CD14-positive monocyte (primary cell): ENCODE measurements around the gene ZDHHC17. TPM values are rescaled to one million over a fixed set of nuclear protein-coding genes. Genes with fewer than 3 reads are reported as not detected.

Experiments
- DNase-seq, 3 donors: peaks; one replicate each; pipeline ENCODE4 v3.0.0-alpha.2; 2011 to 2022
- H2AFZ ChIP-seq: 2 replicates; pipeline ENCODE4 v1.6.0; 2012; ENCODE audit warnings: mild to moderate bottlenecking, low read depth, low read length, inconsistent platforms; ENCODE audit not compliant: insufficient read depth, poor library complexity, severe bottlenecking
- H3K27ac ChIP-seq, 2 donors: 1 replicate in 1 of 2; 2 replicates in 1 of 2; pipeline ENCODE4 v1.5.1; 2012 to 2013; ENCODE audit warnings: low read length in 2 of 2, control low read depth in 1 of 2, inconsistent platforms in 1 of 2, low read depth in 1 of 2, mild to moderate bottlenecking in 1 of 2
- H3K27me3 ChIP-seq, 2 donors: one replicate each; pipeline versions ENCODE4 v1.6.0 to v1.6.1; 2011 to 2013; ENCODE audit warnings: low read length in 2 of 2; ENCODE audit not compliant: control insufficient read depth in 2 of 2, insufficient read depth in 2 of 2
- H3K36me3 ChIP-seq, 2 donors: replicated peaks in 1 of 2; 1 replicate in 1 of 2; 2 replicates in 1 of 2; pipeline versions ENCODE4 v1.5.1 to v1.6.1; 2012 to 2013; ENCODE audit warnings: low read length in 2 of 2, control low read depth in 1 of 2, inconsistent platforms in 1 of 2, mild to moderate bottlenecking in 1 of 2; ENCODE audit not compliant: insufficient read depth in 2 of 2, control insufficient read depth in 1 of 2
- H3K4me1 ChIP-seq, 2 donors: 1 replicate in 1 of 2; 2 replicates in 1 of 2; pipeline versions ENCODE4 v1.5.1 to v1.6.1; 2012 to 2013; ENCODE audit warnings: low read length in 2 of 2, control low read depth in 1 of 2, inconsistent platforms in 1 of 2, mild to moderate bottlenecking in 1 of 2, moderate library complexity in 1 of 2; ENCODE audit not compliant: insufficient read depth in 2 of 2, control insufficient read depth in 1 of 2
- H3K4me2 ChIP-seq: replicated peaks from 2 replicates; pipeline ENCODE3; 2012; ENCODE audit warnings: low read length, moderate library complexity, mild to moderate bottlenecking; ENCODE audit not compliant: poor library complexity, severe bottlenecking; ENCODE audit errors: extremely low read depth
- H3K4me3 ChIP-seq, 3 experiments: fragments of 200-600 bp in 1 of 3; sonication (generic) in 1 of 3; replicated peaks in 1 of 3; 1 replicate in 2 of 3; 2 replicates in 1 of 3; pipeline ENCODE4 v1.5.1; 2011 to 2013; ENCODE audit warnings: low read length in 3 of 3, mild to moderate bottlenecking in 3 of 3, control low read depth in 2 of 3, low read depth in 2 of 3, inconsistent platforms in 1 of 3, moderate library complexity in 1 of 3
- H3K79me2 ChIP-seq: 2 replicates; pipeline ENCODE4 v1.6.0; 2012; ENCODE audit warnings: mild to moderate bottlenecking, control low read depth, inconsistent platforms, low read length, moderate library complexity; ENCODE audit not compliant: insufficient read depth
- H3K9ac ChIP-seq: 2 replicates; pipeline ENCODE4 v1.6.0; 2017; ENCODE audit warnings: low read length, mild to moderate bottlenecking; ENCODE audit not compliant: insufficient read depth, poor library complexity, severe bottlenecking
- H3K9me3 ChIP-seq, 2 donors: replicated peaks in 1 of 2; 1 replicate in 1 of 2; 2 replicates in 1 of 2; pipeline versions ENCODE4 v1.5.1 to v1.6.1; 2012 to 2013; ENCODE audit warnings: low read length in 2 of 2, control low read depth in 1 of 2; ENCODE audit not compliant: control insufficient read depth in 1 of 2, insufficient read depth in 1 of 2
- H4K20me1 ChIP-seq: 2 replicates; pipeline ENCODE4 v1.6.0; 2012; ENCODE audit warnings: mild to moderate bottlenecking, low read length, control low read depth, moderate library complexity; ENCODE audit not compliant: insufficient read depth
- H3K27ac Mint-ChIP-seq, 7 donors: one replicate each; pipeline ENCODE4 v1.8.0; 2020; ENCODE audit warnings: mild to moderate bottlenecking in 7 of 7, mixed read lengths in 7 of 7, moderate library complexity in 6 of 7, inconsistent platforms in 2 of 7
- H3K27me3 Mint-ChIP-seq, 3 donors: one replicate each; pipeline ENCODE4 v1.8.0; 2021 to 2022; ENCODE audit warnings: low read depth in 3 of 3, mild to moderate bottlenecking in 3 of 3, mixed read lengths in 3 of 3, moderate library complexity in 3 of 3, inconsistent platforms in 1 of 3
- H3K36me3 Mint-ChIP-seq, 2 donors: one replicate each; pipeline ENCODE4 v1.8.0; 2020; ENCODE audit warnings: mixed read lengths in 2 of 2, inconsistent platforms in 1 of 2, mild to moderate bottlenecking in 1 of 2
- H3K4me1 Mint-ChIP-seq: one replicate; pipeline ENCODE4 v1.8.0; 2020; ENCODE audit warnings: mild to moderate bottlenecking, mixed read lengths
- H3K4me3 Mint-ChIP-seq, 2 donors: one replicate each; pipeline ENCODE4 v1.8.0; 2020; ENCODE audit warnings: mild to moderate bottlenecking in 2 of 2, mixed read lengths in 2 of 2, moderate library complexity in 1 of 2
- H3K9me3 Mint-ChIP-seq, 7 donors: one replicate each; pipeline ENCODE4 v1.8.0; 2020 to 2022; ENCODE audit warnings: mixed read lengths in 7 of 7, mild to moderate bottlenecking in 6 of 7, moderate library complexity in 6 of 7, inconsistent platforms in 2 of 7
- CTCF ChIP-seq: fragments of 200-600 bp; IDR thresholded peaks from one replicate; pipeline ENCODE4 v1.8.0; 2022; ENCODE audit warnings: antibody characterized with exemption, mild to moderate bottlenecking
- WGBS: methylation state at CpG from one replicate; pipeline ENCODE4 v1.1.5; 2013; ENCODE audit warnings: missing lambda C conversion rate; ENCODE audit not compliant: insufficient coverage; 5-methylcytosine and 5-hydroxymethylcytosine counted together
- intact Hi-C, 2 donors: fragments of 100-400 bp; cut with micrococcal nuclease; formaldehyde crosslinking; loops; one replicate each; pipeline versions ENCODE4 v1.15.0 to v1.15.1; 2023
- polyA plus RNA-seq, 3 donors: library from polyadenylated mRNA; depleted of rRNA in 1 of 3; unstranded in 2 of 3; stranded (reverse) in 1 of 3; fragments of 300-500 nt in 2 of 3; fragments of >200 nt in 1 of 3; fragmentation: Illumina TruSeq in 2 of 3; gene quantifications; 1 replicate in 2 of 3; 2 replicates in 1 of 3; pipeline ENCODE4 v1.2.3, GENCODE V29; 2012 to 2021

Gene ZDHHC17
- polyA plus RNA-seq, 3 donors = 4.6 to 31.4 (median 9.3) TPM

DNA sequence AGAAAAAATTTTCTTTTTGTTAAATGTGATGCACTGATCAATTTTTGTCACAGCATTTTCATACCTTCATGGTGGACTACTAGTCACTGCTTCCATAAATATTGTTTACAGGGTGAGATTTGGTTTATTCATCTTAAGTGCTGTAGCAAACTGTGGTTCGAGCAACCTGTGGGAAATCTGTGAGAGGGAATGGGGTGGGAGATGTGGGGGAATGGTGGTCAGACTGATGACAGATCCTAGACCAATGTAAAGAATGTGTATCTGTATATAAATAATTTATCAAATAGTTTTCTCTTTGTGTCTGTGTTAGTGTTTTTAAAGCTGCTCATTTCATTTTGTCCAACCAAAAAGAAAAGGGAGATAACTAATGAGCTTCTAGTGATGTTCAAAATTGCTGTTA, 88.2 kb downstream of the ZDHHC17 start:
- no peak for DNase-seq
- H3K9ac ChIP-seq = no peak overlapping the region
- H3K4me3 ChIP-seq = no peak overlapping the region
- no peaks in the 10 kb centered on the region for H3K27me3 ChIP-seq
- no peak overlapping the region for H3K27ac ChIP-seq
- H2AFZ ChIP-seq = no peak overlapping the region
- Mint-ChIP-seq H3K4me3 (no peak overlapping the region), H3K27me3 (no peaks in the 10 kb centered on the region), H3K36me3 (peaks cover 54 to 68% of the 10 kb centered on the region in 2 donors), H3K27ac (no peak overlapping the region), H3K4me1 (no peaks in the 10 kb centered on the region), H3K9me3 (peaks cover 0 to 9% (median 0%) of the 10 kb centered on the region in 7 donors)
- no peaks in the 10 kb centered on the region for H3K79me2 ChIP-seq
- intact Hi-C loops = no loop called here
- H3K36me3 ChIP-seq = peaks cover 41 to 68% of the 10 kb centered on the region in 2 donors
- H3K9me3 ChIP-seq = peaks cover 3 to 4% of the 10 kb centered on the region in 2 donors
- TF ChIP-seq CTCF = no peak
- H3K4me1 ChIP-seq = no peaks in the 10 kb centered on the region
- H3K4me2 ChIP-seq = no peak overlapping the region
- no peaks in the 10 kb centered on the region for H4K20me1 ChIP-seq
- 100% methylated on average over 1 of the region's 1 CpG for whole genome bisulfite sequencing

- H3K4me2 ChIP-seq = no peak overlapping the region
- H2AFZ ChIP-seq = no peak overlapping the region
- intact Hi-C loops = no loop called here
- no peaks in the 10 kb centered on the region for H3K4me1 Mint-ChIP-seq
- no peak overlapping the region for H3K27ac Mint-ChIP-seq
- H3K36me3 Mint-ChIP-seq = peaks cover 37 to 41% of the 10 kb centered on the region in 2 donors
- no peak for TF ChIP-seq CTCF
- WGBS = 100% methylated on average over 1 of the region's 4 CpGs
- H3K27ac ChIP-seq = no peak overlapping the region
- no peaks in the 10 kb centered on the region for H3K27me3 ChIP-seq
- no peak overlapping the region for H3K9ac ChIP-seq
- H3K4me3 Mint-ChIP-seq = no peak overlapping the region
- peaks cover 3 to 4% of the 10 kb centered on the region in 2 donors for H3K9me3 ChIP-seq
- H3K4me3 ChIP-seq = no peak overlapping the region
- peaks cover 0 to 9% (median 0%) of the 10 kb centered on the region in 7 donors for H3K9me3 Mint-ChIP-seq
- H3K4me1 ChIP-seq = no peaks in the 10 kb centered on the region
- H3K36me3 ChIP-seq = peaks cover 17 to 40% of the 10 kb centered on the region in 2 donors
- DNase-seq = no peak
- H3K79me2 ChIP-seq = no peaks in the 10 kb centered on the region
- no peaks in the 10 kb centered on the region for H3K27me3 Mint-ChIP-seq
- no peaks in the 10 kb centered on the region for H4K20me1 ChIP-seq
These were observed 91.4 kb downstream of the ZDHHC17 start for GRCh38 chr12:76855271-76855670.
